Right atrium auricular region (tissue), 2 donors: Measurements from ENCODE around the gene UBE2E2. TPM values are rescaled to one million over a fixed set of nuclear protein-coding genes. Genes with fewer than 3 reads are reported as not detected.

Experiments
- DNase-seq: peaks from one replicate; pipeline ENCODE4 v3.0.0-alpha.2; 2019; ENCODE audit warnings: low spot score
- H3K27ac ChIP-seq, 2 donors: fragments of 200-600 bp; sonication (generic); 1 replicate in 1 of 2; 2 replicates in 1 of 2; pipeline ENCODE4 v1.5.1; 2016 to 2019
- H3K27me3 ChIP-seq, 2 donors: fragments of 200-600 bp; sonication (generic); one replicate each; pipeline versions ENCODE4 v1.5.1 to v1.6.0; 2017 to 2019
- H3K36me3 ChIP-seq: fragments of 200-600 bp; sonication (generic); one replicate; pipeline ENCODE4 v1.5.1; 2016
- H3K4me1 ChIP-seq, 2 donors: fragments of 200-600 bp; sonication (generic); one replicate each; pipeline versions ENCODE4 v1.5.1 to v1.6.0; 2017 to 2019
- H3K4me3 ChIP-seq, 2 donors: fragments of 200-600 bp; sonication (generic); 1 replicate in 1 of 2; 2 replicates in 1 of 2; pipeline ENCODE4 v1.5.1; 2017 to 2019; ENCODE audit warnings: mild to moderate bottlenecking in 1 of 2, moderate library complexity in 1 of 2
- H3K9me3 ChIP-seq, 2 donors: fragments of 200-600 bp; sonication (generic); one replicate each; pipeline ENCODE4 v1.5.1; 2019
- total RNA-seq, 2 donors: library from RNA; depleted of rRNA; stranded (reverse); fragments of >200 nt; gene quantifications; one replicate each; pipeline ENCODE4 v1.1.0, GENCODE V29; 2016
- TF ChIP-seq, protein P1 (sequence below), 2 donors: fragments of 200-600 bp; sonication (generic); IDR thresholded peaks; one replicate each; pipeline ENCODE4 v1.5.1; 2019; ENCODE audit warnings: antibody characterized with exemption in 2 of 2

UBE2E2 gene
- total RNA-seq, 2 donors from 2014 or later, result 31.0 to 36.7 TPM

GRCh38 chr3:23271876-23272741 lies 69.0 kb downstream of the UBE2E2 start:
- H3K4me1 ChIP-seq, result no peaks in the 10 kb centered on the region
- H3K4me3 ChIP-seq, result no peak overlapping the region
- TF ChIP-seq, protein P1, sequence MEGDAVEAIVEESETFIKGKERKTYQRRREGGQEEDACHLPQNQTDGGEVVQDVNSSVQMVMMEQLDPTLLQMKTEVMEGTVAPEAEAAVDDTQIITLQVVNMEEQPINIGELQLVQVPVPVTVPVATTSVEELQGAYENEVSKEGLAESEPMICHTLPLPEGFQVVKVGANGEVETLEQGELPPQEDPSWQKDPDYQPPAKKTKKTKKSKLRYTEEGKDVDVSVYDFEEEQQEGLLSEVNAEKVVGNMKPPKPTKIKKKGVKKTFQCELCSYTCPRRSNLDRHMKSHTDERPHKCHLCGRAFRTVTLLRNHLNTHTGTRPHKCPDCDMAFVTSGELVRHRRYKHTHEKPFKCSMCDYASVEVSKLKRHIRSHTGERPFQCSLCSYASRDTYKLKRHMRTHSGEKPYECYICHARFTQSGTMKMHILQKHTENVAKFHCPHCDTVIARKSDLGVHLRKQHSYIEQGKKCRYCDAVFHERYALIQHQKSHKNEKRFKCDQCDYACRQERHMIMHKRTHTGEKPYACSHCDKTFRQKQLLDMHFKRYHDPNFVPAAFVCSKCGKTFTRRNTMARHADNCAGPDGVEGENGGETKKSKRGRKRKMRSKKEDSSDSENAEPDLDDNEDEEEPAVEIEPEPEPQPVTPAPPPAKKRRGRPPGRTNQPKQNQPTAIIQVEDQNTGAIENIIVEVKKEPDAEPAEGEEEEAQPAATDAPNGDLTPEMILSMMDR (IDR thresholded peaks at IDR 0.05), result no peak
- H3K9me3 ChIP-seq, result peaks cover 0 to 8% of the 10 kb centered on the region in 2 donors
- H3K36me3 ChIP-seq, result no peaks in the 10 kb centered on the region
- no peak for DNase-seq
- H3K27ac ChIP-seq, result no peak overlapping the region
- H3K27me3 ChIP-seq, result no peaks in the 10 kb centered on the region

- H3K27ac ChIP-seq, result no peak overlapping the region
- H3K36me3 ChIP-seq, result no peaks in the 10 kb centered on the region
- no peak for DNase-seq
- TF ChIP-seq, protein P1 (IDR thresholded peaks at IDR 0.05), result no peak
- peaks cover 0 to 8% of the 10 kb centered on the region in 2 donors for H3K9me3 ChIP-seq
- no peaks in the 10 kb centered on the region for H3K4me1 ChIP-seq
- no peak overlapping the region for H3K4me3 ChIP-seq
- no peaks in the 10 kb centered on the region for H3K27me3 ChIP-seq
Observed at GRCh38 chr3:23272820-23273219, 69.7 kb downstream of the UBE2E2 start.

GRCh38 chr3:23275061-23275460 lies 71.9 kb downstream of the UBE2E2 start:
- TF ChIP-seq, protein P1 (IDR thresholded peaks at IDR 0.05), result no peak
- Histone ChIP-seq H3K27ac (no peak overlapping the region), H3K36me3 (no peaks in the 10 kb centered on the region), H3K4me1 (no peaks in the 10 kb centered on the region), H3K27me3 (no peaks in the 10 kb centered on the region), H3K9me3 (peaks cover 0 to 8% of the 10 kb centered on the region in 2 donors), H3K4me3 (no peak overlapping the region)
- DNase-seq, result no peak

DNA sequence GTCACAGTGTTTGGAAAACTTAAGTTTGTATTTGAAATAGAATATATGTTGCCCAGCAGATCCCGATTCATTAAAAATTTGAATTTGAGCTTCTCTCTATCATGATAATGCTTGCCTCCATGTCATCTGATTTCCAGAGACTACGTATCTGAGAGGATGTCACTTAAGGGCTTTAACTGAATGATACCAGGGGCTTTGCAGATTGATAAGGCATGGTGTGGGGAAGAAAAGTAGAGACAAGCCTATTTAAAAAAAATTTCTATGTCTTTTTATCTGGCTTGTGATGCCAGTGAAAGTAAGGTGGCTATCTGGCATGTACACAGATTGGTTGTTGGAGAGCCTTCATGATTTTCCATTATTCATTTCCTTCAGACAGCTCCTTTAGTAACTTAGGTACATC lies 72.7 kb downstream of the UBE2E2 start:
- no peak for DNase-seq
- Histone ChIP-seq H3K36me3 (no peaks in the 10 kb centered on the region), H3K27me3 (no peaks in the 10 kb centered on the region), H3K27ac (no peak overlapping the region), H3K4me3 (no peak overlapping the region), H3K9me3 (peaks cover 0 to 8% of the 10 kb centered on the region in 2 donors), H3K4me1 (no peaks in the 10 kb centered on the region)
- TF ChIP-seq, protein P1 (IDR thresholded peaks at IDR 0.05), result no peak

DNA sequence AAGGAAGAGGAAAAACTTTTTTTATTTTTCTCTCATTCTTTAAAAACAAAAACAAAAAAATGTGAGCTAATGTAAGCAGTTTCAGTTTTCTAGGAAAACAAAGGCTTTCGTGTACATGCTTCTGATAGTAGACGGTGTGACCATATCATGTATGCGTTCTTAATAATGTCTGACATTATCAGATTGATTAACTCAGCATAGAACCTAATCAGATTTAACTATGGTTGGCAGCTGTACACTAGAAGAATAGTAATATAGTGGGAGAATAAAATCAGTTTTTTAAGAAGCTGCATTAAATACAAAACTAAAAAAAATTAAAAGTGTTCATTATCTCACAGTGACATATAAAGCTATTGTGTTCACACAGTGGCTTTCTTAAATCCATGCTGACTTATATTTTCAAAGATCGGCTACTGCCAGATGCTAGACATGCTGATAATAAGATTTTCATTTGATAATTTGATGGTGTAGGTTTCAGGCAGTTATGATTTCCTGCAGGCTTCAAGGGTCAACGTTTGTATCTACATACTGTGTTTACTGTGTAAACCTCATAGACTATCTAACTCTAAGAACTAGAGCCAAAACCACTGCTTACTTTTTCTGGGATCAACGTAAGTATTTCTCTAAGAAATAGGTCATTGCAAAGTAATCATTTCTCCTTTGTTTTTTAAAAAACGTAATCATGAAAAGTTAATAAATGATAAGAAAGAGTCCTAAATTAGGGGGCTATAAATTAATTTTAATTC lies 74.0 kb downstream of the UBE2E2 start:
- peaks cover 0 to 4% of the 10 kb centered on the region in 2 donors for H3K9me3 ChIP-seq

More for the DNA sequence above, 74.0 kb downstream of the UBE2E2 start:
- Histone ChIP-seq H3K4me1 (no peaks in the 10 kb centered on the region), H3K27me3 (no peaks in the 10 kb centered on the region), H3K27ac (no peak overlapping the region), H3K4me3 (no peak overlapping the region), H3K36me3 (no peaks in the 10 kb centered on the region)
- TF ChIP-seq, protein P1 (IDR thresholded peaks at IDR 0.05), result no peak
- no peak for DNase-seq
